K562 (cell line): ENCODE results near the gene RFWD3. TPM values are rescaled to one million over a fixed set of nuclear protein-coding genes. Genes with fewer than 3 reads are reported as not detected.
A peak's percentile ranks its signal among the peaks of the same experiment; 100 is the strongest.

Experiments
- ATAC-seq: fragments of 200-7000 bp; cut with Tn5 transposase; 3 replicates; pipeline ENCODE4 v1.9.1; 2020; ENCODE audit warnings: moderate library complexity
- BruUV-seq: library from RNA; stranded (reverse); fragments of 400-500 nt; replicated peaks from 2 replicates; lab custom pipeline; 2021; lab: Mats Ljungman, UMichigan
- CTCF ChIA-PET: fragments of 300-600 bp; formaldehyde crosslinking; extraction: SDS; loops from one replicate; lab custom pipeline; 2021; ENCODE audit warnings: low intra/inter-chr PET ratio; lab: Yijun Ruan, JAX
- POLR2A ChIA-PET: fragments of 300-600, 350-650 bp; sonication (Branson Sonifier 250); formaldehyde crosslinking; extraction: SDS; loops from one replicate; lab custom pipeline; 2021; ENCODE audit warnings: antibody characterized with exemption, inconsistent platforms; lab: Yijun Ruan, JAX
- DNase-seq, 4 experiments: peaks; one replicate each; pipeline versions ENCODE4 v3.0.0 to v3.0.0-alpha.2; 2011 to 2018; ENCODE audit warnings: low spot score in 3 of 4, mixed read lengths in 3 of 4; ENCODE audit errors: extremely low read depth in 1 of 4
- FAIRE-seq: peaks from 2 replicates; lab custom pipeline; 2011; peaks lifted over from hg19 to GRCh38; lab: Jason Lieb, UNC
- H2AFZ ChIP-seq: 2 replicates; pipeline ENCODE4 v1.6.0; 2011; ENCODE audit warnings: low read depth, low read length, control low read depth, inconsistent platforms
- H3K27ac ChIP-seq: fragments of 200-600 bp; 3 replicates; pipeline ENCODE4 v1.8.0; 2011; ENCODE audit warnings: low read depth, mild to moderate bottlenecking, control low read depth, inconsistent platforms, low read length, moderate library complexity, mixed read lengths; ENCODE audit errors: extremely low read depth
- H3K27me3 ChIP-seq, 2 experiments: fragments of 300-600 bp in 1 of 2; 2 replicates in 1 of 2; 3 replicates in 1 of 2; pipeline versions ENCODE4 v1.6.0 to v1.8.0; 2011; ENCODE audit warnings: inconsistent platforms in 2 of 2, low read length in 2 of 2, mild to moderate bottlenecking in 1 of 2, mixed read lengths in 1 of 2, moderate library complexity in 1 of 2; ENCODE audit not compliant: control insufficient read depth in 2 of 2, insufficient read depth in 2 of 2
- H3K36me3 ChIP-seq: fragments of 300-600 bp; 3 replicates; pipeline ENCODE4 v1.8.0; 2011; ENCODE audit warnings: mild to moderate bottlenecking, low read length, inconsistent platforms; ENCODE audit not compliant: control insufficient read depth, insufficient read depth
- H3K4me1 ChIP-seq, 2 experiments: fragments of 200-600 bp in 1 of 2; replicated peaks in 1 of 2; 2 replicates in 1 of 2; 3 replicates in 1 of 2; pipeline versions ENCODE4 v1.5.1 to v1.8.0; 2011; ENCODE audit warnings: inconsistent platforms in 2 of 2, low read length in 2 of 2, mild to moderate bottlenecking in 1 of 2, mixed read lengths in 1 of 2, moderate library complexity in 1 of 2; ENCODE audit not compliant: control insufficient read depth in 2 of 2, insufficient read depth in 2 of 2
- H3K4me2 ChIP-seq: 2 replicates; pipeline ENCODE4 v1.6.1; 2011; ENCODE audit warnings: low read length, control low read depth, inconsistent platforms, mixed read lengths; ENCODE audit not compliant: insufficient read depth
- H3K4me3 ChIP-seq: fragments of 200-600 bp; sonication (generic), shearing (Covaris generic); 2 replicates; pipeline ENCODE4 v1.5.1; 2016; ENCODE audit warnings: control low read depth, inconsistent platforms
- H3K79me2 ChIP-seq: fragments of 200-600 bp; 3 replicates; pipeline ENCODE4 v1.8.0; 2011; ENCODE audit warnings: low read length, inconsistent platforms; ENCODE audit not compliant: control insufficient read depth, insufficient read depth
- H3K9ac ChIP-seq, 2 experiments: 2 replicates each; pipeline versions ENCODE4 v1.6.0 to v1.6.1; 2011; ENCODE audit warnings: low read depth in 2 of 2, low read length in 2 of 2, control low read depth in 1 of 2, inconsistent platforms in 1 of 2, mild to moderate bottlenecking in 1 of 2, mixed read lengths in 1 of 2; ENCODE audit not compliant: insufficient read depth in 1 of 2
- H3K9me1 ChIP-seq: one replicate; pipeline ENCODE4 v1.6.0; 2011; ENCODE audit warnings: inconsistent platforms, mild to moderate bottlenecking, low read length, moderate library complexity; ENCODE audit not compliant: control insufficient read depth, insufficient read depth
- H3K9me3 ChIP-seq: replicated peaks from 2 replicates; pipeline ENCODE4 v1.5.1; 2011; ENCODE audit warnings: low read depth, low read length, inconsistent platforms; ENCODE audit not compliant: control insufficient read depth, insufficient read depth
- H4K20me1 ChIP-seq: replicated peaks from 2 replicates; pipeline ENCODE4 v1.6.1; 2011; ENCODE audit warnings: low read length, inconsistent platforms, mixed read lengths; ENCODE audit not compliant: control insufficient read depth, insufficient read depth
- PATZ1 ChIP-seq: fragments of 250-450 bp; sonication (Bioruptor Pico); IDR thresholded peaks from 2 replicates; pipeline ENCODE4 v1.5.0; 2020; ENCODE audit warnings: mild to moderate bottlenecking, borderline replicate concordance
- POLR2AphosphoS5 ChIP-seq: IDR thresholded peaks from 2 replicates; pipeline ENCODE4 v1.6.1; 2011; ENCODE audit warnings: mild to moderate bottlenecking, low read depth, low read length, moderate library complexity; ENCODE audit not compliant: control insufficient read depth, insufficient read depth
- POLR2G ChIP-seq: fragments of 200-400 bp; formaldehyde crosslinking; IDR thresholded peaks from 2 replicates; pipeline ENCODE4 v1.6.1; 2017; ENCODE audit warnings: low read depth, mild to moderate bottlenecking, antibody characterized with exemption, low read length, moderate library complexity
- RBFOX2 ChIP-seq: fragments of 200-400 bp; formaldehyde crosslinking; IDR thresholded peaks from 2 replicates; pipeline ENCODE4 v1.6.1; 2017; ENCODE audit warnings: low read depth, mild to moderate bottlenecking, low read length, moderate library complexity
- SAFB ChIP-seq: fragments of 200-400 bp; formaldehyde crosslinking; IDR thresholded peaks from 2 replicates; pipeline ENCODE4 v1.6.1; 2017; ENCODE audit warnings: low read depth, low read length, borderline replicate concordance
- SMARCE1 ChIP-seq: fragments of 450-650 bp; IDR thresholded peaks from 2 replicates; pipeline ENCODE4 v1.7.1; 2016; ENCODE audit warnings: mild to moderate bottlenecking
- SUPT5H ChIP-seq: fragments of 450-650 bp; IDR thresholded peaks from 2 replicates; pipeline ENCODE4 v1.6.1; 2016
- TCF3 ChIP-seq: sonication (generic); formaldehyde crosslinking; IDR thresholded peaks from 2 replicates; pipeline ENCODE4 v1.4.0; 2020; ENCODE audit warnings: mild to moderate bottlenecking, missing genetic modification reagents
- TSHZ1 ChIP-seq: fragments of 250-450 bp; sonication (Bioruptor Pico); IDR thresholded peaks from 2 replicates; pipeline ENCODE4 v1.4.0; 2020; ENCODE audit warnings: mild to moderate bottlenecking, moderate library complexity
- ZNF551 ChIP-seq: fragments of 250-450 bp; sonication (Bioruptor Pico); IDR thresholded peaks from 2 replicates; pipeline ENCODE4 v1.5.0; 2021; ENCODE audit warnings: mild to moderate bottlenecking, moderate library complexity
- WGBS: fragments of 100-300 bp; shearing (Covaris generic); methylation state at CpG from one replicate; pipeline ENCODE4 v1.1.6; 2016; ENCODE audit warnings: low coverage, mixed read lengths; ENCODE audit not compliant: insufficient coverage; ENCODE audit errors: missing lambda C conversion rate; 5-methylcytosine and 5-hydroxymethylcytosine counted together
- in situ Hi-C: fragments of 300-500 bp; cut with MboI; formaldehyde crosslinking; loops from 4 replicates; pipeline ENCODE4 v1.15.0; 2018; ENCODE audit warnings: inconsistent platforms, mixed read lengths
- intact Hi-C: fragments of 100-400 bp; cut with micrococcal nuclease; formaldehyde crosslinking; loops from 2 replicates; pipeline ENCODE4 v1.14.2; 2022
- polyA plus RNA-seq, 8 experiments: library from polyadenylated mRNA; depleted of rRNA in 4 of 8; stranded (reverse) in 5 of 8; unstranded in 3 of 8; fragments of >200 nt; fragmentation: Nextera tagmentation in 2 of 8; fragmentation: Illumina TruSeq in 1 of 8; extraction: Ambion mirVana in 2 of 8; extraction: Trizol in 1 of 8; gene quantifications; 2 replicates each; pipeline versions ENCODE4 v1.2.1 to v1.2.3, GENCODE V29; 2011 to 2014; ENCODE audit warnings: inconsistent platforms in 1 of 8, missing spikeins in 1 of 8
- total RNA-seq, 7 experiments: library from RNA; depleted of rRNA in 6 of 7; stranded (reverse); fragments of >200 nt in 6 of 7; fragmentation: Illumina TruSeq in 2 of 7; extraction: Trizol in 2 of 7; gene quantifications; 2 replicates each; pipeline versions ENCODE4 v1.2.1 to v1.2.3, GENCODE V29; 2011 to 2021; ENCODE audit warnings: low replicate concordance in 1 of 7

RFWD3 gene
- total and polyA plus RNA-seq, 9 of the 15 experiments (the other 6 are each of a cell fraction or from before 2014, with no cell fraction given): 20.8 to 121 (median 79.0) TPM

DNA sequence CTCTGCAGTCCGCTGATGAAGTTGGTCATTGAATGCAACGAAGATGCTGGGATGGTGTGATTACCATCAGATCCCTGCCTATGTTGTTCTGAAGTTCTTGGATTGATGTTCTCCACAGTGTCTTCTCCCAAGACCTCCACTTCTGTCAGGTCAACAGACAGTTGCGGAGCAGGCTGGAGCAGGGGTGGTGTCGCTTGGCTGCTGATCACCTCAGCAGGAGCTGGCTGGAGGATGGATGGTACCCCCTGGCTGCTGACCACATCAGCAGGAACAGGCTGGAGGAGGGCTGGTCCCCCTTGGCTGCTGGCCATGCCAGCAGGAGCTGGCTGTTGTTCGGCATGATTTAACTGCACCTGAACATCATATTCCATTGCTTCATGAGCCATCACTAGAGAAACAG is 5.6 kb downstream of the RFWD3 start:
- Histone ChIP-seq H3K9me3 (no peaks in the 10 kb centered on the region), H3K36me3 (peaks cover 97% of the 10 kb centered on the region), H3K79me2 (peaks cover 99% of the 10 kb centered on the region), H3K4me1 (peaks cover 4 to 21% of the 10 kb centered on the region in 2 experiments; a peak in 4 of 5 replicates), H3K27me3 (no peaks in the 10 kb centered on the region), H4K20me1 (peaks cover 41% of the 10 kb centered on the region), H3K27ac (no peak overlapping the region), H3K4me3 (no peak overlapping the region), H3K9me1 (no peaks in the 10 kb centered on the region), H3K4me2 (no peak overlapping the region), H3K9ac (0 out of 4 replicates have a peak overlapping the region, but pooled peaks of 1 of the 2 experiments have one; percentile 55), H2AFZ (no peak overlapping the region)
- TF ChIP-seq SAFB (no peak), POLR2G (peak; percentile 30; the same call in 1 of the 2 replicates), PATZ1 (CRISPR knock-in tag) (no peak), TSHZ1 (no peak), POLR2AphosphoS5 (0 out of 2 replicates have a peak, but pooled peaks have one; percentile 18), TCF3 (CRISPR knock-in tag) (no peak), SMARCE1 (no peak), SUPT5H (peak; percentile 21; the same call in 1 of the 2 replicates), ZNF551 (CRISPR knock-in tag) (no peak), RBFOX2 (peak; percentile 50; the same call in 1 of the 2 replicates)
- BruUV-seq: no TSS peak
- WGBS: 94% methylated on average over 5 of the region's 5 CpGs
- in situ Hi-C loops: no loop called here
- POLR2A ChIA-PET: interaction anchor here (0.5 to 1.5 kb wide), 3 partner anchors 27 to 222 kb away, joined by 3 to 4 read pairs (median 3); no protein-coding TSS in a partner anchor
- ATAC-seq (no peak), DNase-seq (no peak), FAIRE-seq (no peak)
- CTCF ChIA-PET: no interaction called here
- intact Hi-C loops: no loop called here
